GM23338 (cell line): ENCODE data around the gene SLC2A13. TPM values are rescaled to one million over a fixed set of nuclear protein-coding genes. Genes with fewer than 3 reads are reported as not detected.

Source experiments
- ATAC-seq: fragments of 200-7000 bp; cut with Tn5 transposase; 3 replicates; pipeline ENCODE4 v1.9.1; 2020
- DNase-seq: peaks from one replicate; pipeline ENCODE4 v3.0.0-alpha.2; 2015; ENCODE audit warnings: low spot score
- H2AFZ ChIP-seq: fragments of 200-600 bp; sonication (generic); 2 replicates; pipeline ENCODE4 v1.8.0; 2016; ENCODE audit warnings: antibody characterized with exemption, mild to moderate bottlenecking, moderate library complexity
- H3F3A ChIP-seq: fragments of 200-600 bp; sonication (generic); replicated peaks from 2 replicates; pipeline ENCODE4 v1.8.0; 2017; ENCODE audit warnings: antibody characterized with exemption, mixed run types, low read depth
- H3K27ac ChIP-seq: fragments of 200-600 bp; sonication (generic); 2 replicates; pipeline ENCODE4 v1.6.1; 2016; ENCODE audit warnings: low read depth
- H3K27me3 ChIP-seq: fragments of 200-600 bp; sonication (generic); 2 replicates; pipeline ENCODE4 v1.8.0; 2016; ENCODE audit warnings: mild to moderate bottlenecking, mixed run types, moderate library complexity; ENCODE audit not compliant: insufficient read depth
- H3K36me3 ChIP-seq: fragments of 200-600 bp; sonication (generic); 2 replicates; pipeline ENCODE4 v1.8.0; 2016; ENCODE audit warnings: mild to moderate bottlenecking; ENCODE audit not compliant: insufficient read depth
- H3K4me1 ChIP-seq: fragments of 200-600 bp; sonication (generic); 2 replicates; pipeline ENCODE4 v1.8.0; 2016; ENCODE audit warnings: mild to moderate bottlenecking, moderate library complexity; ENCODE audit not compliant: insufficient read depth
- H3K4me2 ChIP-seq: fragments of 200-600 bp; sonication (generic); 2 replicates; pipeline ENCODE4 v1.7.1; 2017; ENCODE audit warnings: mixed run types
- H3K4me3 ChIP-seq: fragments of 200-600 bp; sonication (generic); 2 replicates; pipeline ENCODE4 v1.6.1; 2016; ENCODE audit warnings: mixed run types
- H3K79me2 ChIP-seq: fragments of 200-600 bp; sonication (generic); replicated peaks from 2 replicates; pipeline ENCODE4 v1.8.0; 2017; ENCODE audit warnings: mild to moderate bottlenecking; ENCODE audit not compliant: insufficient read depth
- H3K9me2 ChIP-seq: fragments of 200-600 bp; sonication (generic); 2 replicates; pipeline ENCODE4 v1.8.0; 2017; ENCODE audit not compliant: insufficient read depth
- H4K20me1 ChIP-seq: fragments of 200-600 bp; sonication (generic); replicated peaks from 2 replicates; pipeline ENCODE4 v1.8.0; 2017; ENCODE audit warnings: mild to moderate bottlenecking; ENCODE audit not compliant: insufficient read depth
- H3K27ac Mint-ChIP-seq: 2 replicates; pipeline ENCODE4 v1.8.0; 2020; ENCODE audit warnings: inconsistent platforms, mild to moderate bottlenecking, moderate library complexity, mixed read lengths
- H3K27me3 Mint-ChIP-seq: 3 replicates; pipeline ENCODE4 v1.8.0; 2022; ENCODE audit warnings: low read depth, mild to moderate bottlenecking, moderate library complexity, mixed read lengths, inconsistent platforms; ENCODE audit not compliant: insufficient read depth, poor library complexity
- H3K36me3 Mint-ChIP-seq: 3 replicates; pipeline ENCODE4 v1.8.0; 2021; ENCODE audit warnings: low read depth, mild to moderate bottlenecking, inconsistent platforms, moderate library complexity, mixed read lengths
- H3K4me1 Mint-ChIP-seq: 3 replicates; pipeline ENCODE4 v1.8.0; 2020; ENCODE audit warnings: mild to moderate bottlenecking, inconsistent platforms, mixed read lengths
- H3K4me3 Mint-ChIP-seq: 3 replicates; pipeline ENCODE4 v1.8.0; 2021; ENCODE audit warnings: moderate library complexity, mild to moderate bottlenecking, inconsistent platforms, mixed read lengths
- H3K9me3 Mint-ChIP-seq: 3 replicates; pipeline ENCODE4 v1.8.0; 2020; ENCODE audit warnings: moderate library complexity, mild to moderate bottlenecking, inconsistent platforms, mixed read lengths
- CREB1 ChIP-seq: fragments of 250-450 bp; sonication (Bioruptor Pico); IDR thresholded peaks from 2 replicates; pipeline ENCODE4 v1.5.0; 2020; ENCODE audit warnings: low read depth, mild to moderate bottlenecking, moderate library complexity
- CTCF ChIP-seq, 2 experiments: fragments of 200-600 bp in 1 of 2; sonication (generic) in 1 of 2; conservative IDR thresholded peaks; 2 replicates each; pipeline versions ENCODE4 v1.5.1 to v1.6.1; 2016 to 2017; ENCODE audit warnings: antibody characterized with exemption in 2 of 2, low read depth in 2 of 2, mild to moderate bottlenecking in 2 of 2, moderate library complexity in 1 of 2
- ETS1 ChIP-seq: IDR thresholded peaks from 2 replicates; pipeline ENCODE4 v1.6.1; 2016; ENCODE audit warnings: antibody characterized with exemption
- EZH2 ChIP-seq: fragments of 200-600 bp; sonication (generic); IDR thresholded peaks from one replicate; pipeline ENCODE4 v1.8.0; 2017; ENCODE audit warnings: antibody characterized with exemption, mild to moderate bottlenecking, low read depth; ENCODE audit not compliant: unreplicated experiment
- EZH2phosphoT487 ChIP-seq: fragments of 200-600 bp; sonication (generic); IDR thresholded peaks from one replicate; pipeline ENCODE4 v1.8.1; 2018; ENCODE audit warnings: antibody characterized with exemption; ENCODE audit not compliant: unreplicated experiment
- JUNB ChIP-seq: IDR thresholded peaks from one replicate; pipeline ENCODE4 v1.6.1; 2016; ENCODE audit warnings: antibody characterized with exemption; ENCODE audit not compliant: unreplicated experiment
- NANOG ChIP-seq: IDR thresholded peaks from 2 replicates; pipeline ENCODE4 v1.6.1; 2016; ENCODE audit warnings: antibody characterized with exemption, borderline replicate concordance
- POLR2AphosphoS5 ChIP-seq: IDR thresholded peaks from 2 replicates; pipeline ENCODE4 v1.6.1; 2016; ENCODE audit warnings: antibody characterized with exemption, low read depth
- REST ChIP-seq: IDR thresholded peaks from one replicate; pipeline ENCODE4 v1.6.1; 2018; ENCODE audit warnings: antibody characterized with exemption; ENCODE audit not compliant: unreplicated experiment
- STAT1 ChIP-seq: IDR thresholded peaks from one replicate; pipeline ENCODE4 v1.6.1; 2016; ENCODE audit warnings: antibody characterized with exemption; ENCODE audit not compliant: unreplicated experiment
- ZNF114 ChIP-seq: fragments of 250-450 bp; sonication (Bioruptor Pico); IDR thresholded peaks from 2 replicates; pipeline ENCODE4 v1.5.0; 2020; ENCODE audit warnings: mild to moderate bottlenecking, moderate library complexity
- ZNF331 ChIP-seq: fragments of 250-450 bp; sonication (Bioruptor Pico); IDR thresholded peaks from 2 replicates; pipeline ENCODE4 v1.5.0; 2020; ENCODE audit warnings: low read depth, mild to moderate bottlenecking, moderate library complexity
- ZNF462 ChIP-seq: fragments of 250-450 bp; sonication (Bioruptor Pico); IDR thresholded peaks from 2 replicates; pipeline ENCODE4 v1.5.0; 2020; ENCODE audit warnings: mild to moderate bottlenecking, moderate library complexity
- polyA plus RNA-seq: library from polyadenylated mRNA; unstranded; fragments of >200 nt; fragmentation: Nextera tagmentation; extraction: Ambion mirVana; gene quantifications from 2 replicates; pipeline ENCODE4 v1.2.1, GENCODE V29; 2016
- total RNA-seq: library from RNA; depleted of rRNA; stranded (reverse); fragments of >200 nt; shearing (Covaris generic); gene quantifications from 2 replicates; pipeline ENCODE4 v1.2.3, GENCODE V29; 2014

The SLC2A13 gene
- total and polyA plus RNA-seq, 2 experiments from 2014 or later = 6.8 to 22.7 TPM

- H3K27ac ChIP-seq = no peak overlapping the region
- H4K20me1 ChIP-seq = no peaks in the 10 kb centered on the region
- TF ChIP-seq POLR2AphosphoS5 (no peak), STAT1 (no peak), ETS1 (no peak), ZNF331 (CRISPR knock-in tag) (no peak), CREB1 (CRISPR knock-in tag) (no peak), ZNF114 (CRISPR knock-in tag) (no peak), ZNF462 (CRISPR knock-in tag) (no peak), JUNB (no peak), REST (no peak), EZH2phosphoT487 (no peak), EZH2 (no peak), NANOG (no peak), CTCF (conservative IDR thresholded peaks at IDR 0.05; ENCODE audit: low read depth in 2 of 2) (no peak)
- no peak for ATAC-seq
- no peak overlapping the region for H3K4me3 ChIP-seq
- no peak for DNase-seq
- no peaks in the 10 kb centered on the region for H3K27me3 Mint-ChIP-seq
- H3K4me1 Mint-ChIP-seq = no peaks in the 10 kb centered on the region
- no peak overlapping the region for H2AFZ ChIP-seq
- no peaks in the 10 kb centered on the region for H3F3A ChIP-seq
- H3K9me2 ChIP-seq = no peaks in the 10 kb centered on the region; the same call in 1 of the 2 replicates
- H3K27me3 ChIP-seq = no peaks in the 10 kb centered on the region
- no peaks in the 10 kb centered on the region for H3K4me1 ChIP-seq
- H3K4me3 Mint-ChIP-seq = no peak overlapping the region
- H3K36me3 Mint-ChIP-seq = peaks cover 42% of the 10 kb centered on the region
- 0 out of 2 replicates have a peak, but pooled peaks cover 4% of the 10 kb centered on the region for H3K36me3 ChIP-seq
- H3K27ac Mint-ChIP-seq = no peak overlapping the region
- no peaks in the 10 kb centered on the region for H3K79me2 ChIP-seq
- H3K4me2 ChIP-seq = no peak overlapping the region
- peaks cover 41% of the 10 kb centered on the region for H3K9me3 Mint-ChIP-seq
Observed at GRCh38 chr12:39743655-39744054, 362.2 kb downstream of the SLC2A13 start.
